Activated B cell treated with CpG ODN at 0.5 μM for 24 hours (primary cell): Measurements from ENCODE around the gene ACOX3. TPM values are rescaled to one million over a fixed set of nuclear protein-coding genes. Genes with fewer than 3 reads are reported as not detected.

ENCODE experiments used
- ATAC-seq: fragments of 200-7000 bp; cut with Tn5 transposase; one replicate; pipeline ENCODE4 v1.10.0; 2021; ENCODE audit warnings: low read depth, mild to moderate bottlenecking, moderate library complexity
- CTCF ChIA-PET: fragments of 350-600 bp; sonication (Branson Sonifier 250); formaldehyde crosslinking; loops from one replicate; lab custom pipeline; 2021; ENCODE audit warnings: antibody characterized with exemption; lab: Charles Lee
- POLR2A ChIA-PET: fragments of 350-600 bp; sonication (Branson Sonifier 250); formaldehyde crosslinking; loops from one replicate; lab custom pipeline; 2021; ENCODE audit warnings: antibody characterized with exemption; lab: Charles Lee
- DNase-seq: peaks from one replicate; pipeline ENCODE4 v3.0.0; 2022
- H3K27ac Mint-ChIP-seq: one replicate; pipeline ENCODE4 v1.8.0; 2020; ENCODE audit warnings: mixed read lengths
- H3K27me3 Mint-ChIP-seq: one replicate; pipeline ENCODE4 v1.8.0; 2021; ENCODE audit warnings: mixed read lengths
- H3K36me3 Mint-ChIP-seq: one replicate; pipeline ENCODE4 v1.8.0; 2021; ENCODE audit warnings: low read depth, mixed read lengths
- H3K4me1 Mint-ChIP-seq: one replicate; pipeline ENCODE4 v1.8.0; 2021; ENCODE audit warnings: mixed read lengths
- H3K4me3 Mint-ChIP-seq: one replicate; pipeline ENCODE4 v1.8.0; 2020; ENCODE audit warnings: mild to moderate bottlenecking, mixed read lengths
- H3K9me3 Mint-ChIP-seq: one replicate; pipeline ENCODE4 v1.8.0; 2020; ENCODE audit warnings: mixed read lengths
- CTCF ChIP-seq: fragments of 200-600 bp; IDR thresholded peaks from one replicate; pipeline ENCODE4 v1.8.0; 2022; ENCODE audit warnings: antibody characterized with exemption, mild to moderate bottlenecking
- intact Hi-C: fragments of 100-400 bp; cut with micrococcal nuclease; formaldehyde crosslinking; loops from one replicate; pipeline ENCODE4 v1.15.1; 2024
- total RNA-seq: library from RNA; stranded (reverse); gene quantifications from 2 replicates; pipeline ENCODE4 v1.2.3, GENCODE V29; 2022

ACOX3 gene
- total RNA-seq, 1 donor from 2014 or later: 20.6 TPM

DNA sequence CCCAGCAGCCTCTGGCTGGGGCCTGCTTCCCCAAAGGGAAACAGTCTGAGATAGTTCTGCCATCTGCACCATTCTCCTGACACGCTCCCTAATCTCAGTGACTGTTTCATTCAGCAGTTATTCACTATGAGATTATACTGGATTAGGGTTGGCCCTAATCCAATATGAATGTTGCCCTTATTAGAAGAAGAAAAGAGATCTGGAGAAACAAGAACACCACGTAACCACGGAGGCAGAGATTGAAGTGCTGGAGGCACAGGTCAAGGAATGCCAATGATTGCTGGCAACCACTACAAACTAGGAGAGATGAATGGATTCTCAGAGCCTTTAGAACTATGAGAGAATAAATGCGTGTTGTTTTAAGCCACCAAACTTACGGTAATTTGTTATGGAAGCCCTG, 7.4 kb downstream of the ACOX3 start:
- H3K4me1 Mint-ChIP-seq: peaks cover 51% of the 10 kb centered on the region
- ChIA-PET POLR2A (no interaction called here), CTCF (no interaction called here)
- H3K4me3 Mint-ChIP-seq: peak overlapping the region; percentile 3
- H3K36me3 Mint-ChIP-seq: peaks cover 4% of the 10 kb centered on the region
- DNase-seq: no peak
- H3K27me3 Mint-ChIP-seq: no peaks in the 10 kb centered on the region
- intact Hi-C loops: no loop called here
- ATAC-seq: no peak
- H3K9me3 Mint-ChIP-seq: no peaks in the 10 kb centered on the region
- no peak for TF ChIP-seq CTCF
- no peak overlapping the region for H3K27ac Mint-ChIP-seq

DNA sequence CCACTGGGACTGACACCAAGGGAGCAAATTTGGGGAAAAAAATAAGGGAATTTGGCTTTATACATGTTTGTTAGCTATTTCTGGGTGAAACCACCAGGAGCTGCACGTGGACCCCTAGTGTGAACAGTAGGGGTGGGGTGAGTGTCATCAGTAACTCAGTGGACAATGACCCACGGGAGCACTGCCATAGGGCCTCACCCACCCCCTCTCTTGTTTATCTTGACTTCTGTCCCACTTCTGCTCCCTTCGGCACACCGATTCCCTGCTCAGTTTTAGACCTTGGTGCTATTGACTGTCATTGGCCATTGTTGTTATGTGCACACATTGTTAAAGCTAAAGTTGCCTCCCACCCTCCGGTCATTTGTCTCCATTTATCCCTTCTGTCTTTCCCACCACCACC, 9.0 kb downstream of the ACOX3 start:
- POLR2A ChIA-PET: no interaction called here
- CTCF ChIA-PET: no interaction called here
- no peaks in the 10 kb centered on the region for H3K9me3 Mint-ChIP-seq
- H3K4me1 Mint-ChIP-seq: peaks cover 58% of the 10 kb centered on the region
- DNase-seq (no peak), ATAC-seq (no peak)
- no peaks in the 10 kb centered on the region for H3K27me3 Mint-ChIP-seq
- no peak for TF ChIP-seq CTCF
- intact Hi-C loops: no loop called here
- no peak overlapping the region for H3K4me3 Mint-ChIP-seq
- H3K36me3 Mint-ChIP-seq: peaks cover 7% of the 10 kb centered on the region
- H3K27ac Mint-ChIP-seq: no peak overlapping the region

DNA sequence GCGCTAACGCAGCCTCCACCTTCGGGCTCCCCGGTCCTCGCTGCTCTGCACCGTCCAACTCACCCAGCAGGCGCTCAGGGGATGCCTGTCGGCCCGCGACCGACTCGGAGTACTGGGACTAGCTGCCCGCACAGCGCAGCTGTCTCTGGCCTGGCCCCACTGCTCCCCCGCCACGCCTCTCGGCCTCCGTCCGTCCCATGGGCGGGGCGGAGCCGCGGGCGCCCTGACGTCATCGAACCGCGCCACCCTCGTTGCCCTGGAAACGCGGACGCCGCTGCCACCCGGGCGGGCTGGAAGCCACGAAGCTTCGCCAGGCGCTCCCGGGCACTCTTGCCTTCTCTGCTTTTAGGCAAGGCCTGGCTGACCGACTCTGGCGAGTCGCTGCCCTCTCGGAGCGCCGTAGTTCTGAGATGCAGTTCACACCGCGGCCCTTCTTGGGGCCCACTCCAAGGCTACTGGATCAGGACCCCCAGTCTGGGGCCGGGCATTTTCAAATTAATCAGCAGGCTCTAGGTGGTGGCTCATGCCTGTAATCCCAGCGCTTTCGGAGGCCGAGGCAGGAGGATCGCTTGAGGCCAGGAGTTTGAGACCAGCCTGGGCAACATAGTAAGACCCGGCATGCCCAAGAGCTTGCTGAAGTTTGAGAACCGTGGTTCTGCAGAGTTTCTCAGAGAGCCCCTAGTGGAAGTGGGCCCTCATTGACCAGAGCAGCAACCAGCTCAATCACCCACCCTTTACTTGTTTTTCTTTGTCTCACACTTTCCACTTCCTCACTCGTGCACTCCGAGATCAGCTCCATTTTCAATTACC, 12.0 kb downstream of the ACOX3 start:
- DNase-seq: peak; percentile 98
- Mint-ChIP-seq H3K27me3 (no peaks in the 10 kb centered on the region), H3K4me1 (peaks cover 32% of the 10 kb centered on the region), H3K27ac (peak overlapping the region; percentile 93), H3K9me3 (no peaks in the 10 kb centered on the region), H3K36me3 (peaks cover 4% of the 10 kb centered on the region), H3K4me3 (peak overlapping the region; percentile 95)
- ATAC-seq: peak; percentile 95
- POLR2A ChIA-PET: interaction anchor here (0.5 to 3.1 kb wide), 7 partner anchors 11 to 1644 kb away, joined by 3 to 44 read pairs (median 3); partner anchors contain the start of genes ACOX3, SH3TC1 and TRMT44
- TF ChIP-seq CTCF: no peak
- intact Hi-C loops: loop anchor here (1.0 to 2.0 kb wide), 4 partner anchors 12 to 270 kb away; partner anchors contain the start of genes ABLIM2, ACOX3 and TRMT44
- CTCF ChIA-PET: interaction anchor here (1.0 kb wide), 1 partner anchor 40 kb away, joined by 3 read pairs; no protein-coding TSS in a partner anchor

GRCh38 chr4:8427761-8428287, 12.7 kb downstream of the ACOX3 start:
- Mint-ChIP-seq H3K4me1 (peaks cover 29% of the 10 kb centered on the region), H3K9me3 (no peaks in the 10 kb centered on the region), H3K36me3 (peaks cover 4% of the 10 kb centered on the region), H3K27me3 (no peaks in the 10 kb centered on the region), H3K27ac (peak overlapping the region; percentile 93), H3K4me3 (peak overlapping the region; percentile 95)
- intact Hi-C loops: loop anchor here (1.0 to 2.0 kb wide), 4 partner anchors 12 to 269 kb away; partner anchors contain the start of genes ABLIM2, ACOX3 and TRMT44
- no peak for TF ChIP-seq CTCF
- ChIA-PET CTCF (interaction anchor here (1.0 kb wide), 1 partner anchor 41 kb away, joined by 3 read pairs; no protein-coding TSS in a partner anchor), POLR2A (interaction anchor here (1.0 to 3.1 kb wide), 5 partner anchors 10 to 235 kb away, joined by 3 to 44 read pairs (median 3); partner anchors contain the start of genes ACOX3, SH3TC1 and TRMT44)
- ATAC-seq: peak; percentile 53
- no peak for DNase-seq

DNA sequence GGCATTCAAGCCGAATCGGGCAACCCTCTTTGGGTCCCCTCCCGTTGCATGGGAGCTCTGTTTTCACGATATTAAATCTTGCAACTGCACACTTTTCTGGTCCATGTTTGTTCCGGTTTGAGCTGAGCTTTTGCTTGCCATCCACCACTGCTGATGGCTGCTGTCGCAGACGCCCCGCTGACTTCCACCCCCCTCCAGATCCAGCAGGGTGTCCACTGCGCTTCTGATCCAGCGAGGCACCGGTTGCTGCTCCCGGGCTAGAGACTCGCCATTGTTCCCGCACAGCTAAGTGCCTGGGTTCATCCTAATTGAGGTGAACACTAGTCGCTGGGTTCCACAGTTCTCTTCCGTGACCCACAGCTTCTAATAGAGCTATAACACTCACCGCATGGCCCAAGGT, 13.3 kb downstream of the ACOX3 start:
- DNase-seq (no peak), ATAC-seq (no peak)
- no peak overlapping the region for H3K27ac Mint-ChIP-seq
- H3K27me3 Mint-ChIP-seq: no peaks in the 10 kb centered on the region
- peaks cover 29% of the 10 kb centered on the region for H3K4me1 Mint-ChIP-seq
- no peak for TF ChIP-seq CTCF
- H3K4me3 Mint-ChIP-seq: peak overlapping the region; percentile 95
- POLR2A ChIA-PET: interaction anchor here (1.0 to 3.1 kb wide), 2 partner anchors 13 to 41 kb away, joined by 3 to 44 read pairs; partner anchors contain the start of genes ACOX3 and TRMT44
- peaks cover 4% of the 10 kb centered on the region for H3K36me3 Mint-ChIP-seq
- no peaks in the 10 kb centered on the region for H3K9me3 Mint-ChIP-seq
- CTCF ChIA-PET: interaction anchor here (1.0 kb wide), 1 partner anchor 41 kb away, joined by 3 read pairs; no protein-coding TSS in a partner anchor
- intact Hi-C loops: no loop called here
